Heart left ventricle (tissue), 16 donors: ENCODE results near the gene OCRL. TPM values are rescaled to one million over a fixed set of nuclear protein-coding genes. Genes with fewer than 3 reads are reported as not detected.
A peak's percentile ranks its signal among the peaks of the same experiment; 100 is the strongest.

Source experiments
- ATAC-seq, 4 donors: fragments of 200-7000 bp; cut with Tn5 transposase; one replicate each; pipeline ENCODE4 v1.9.1; 2020 to 2022; ENCODE audit warnings: moderate library complexity in 4 of 4, mild to moderate bottlenecking in 3 of 4, moderate number of reproducible peaks in 1 of 4
- DNase-seq, 5 donors: peaks; one replicate each; pipeline ENCODE4 v3.0.0-alpha.2; 2020
- H3K27ac ChIP-seq, 12 donors: fragments of 200-600 bp; sonication (generic) in 4 of 12; one replicate each; pipeline versions ENCODE4 v1.5.0 to v1.8.0; 2016 to 2022; ENCODE audit warnings: mild to moderate bottlenecking in 2 of 12
- H3K27me3 ChIP-seq, 9 donors: fragments of 200-600 bp; sonication (generic) in 2 of 9; one replicate each; pipeline versions ENCODE4 v1.5.1 to v1.8.0; 2016 to 2022; ENCODE audit warnings: mild to moderate bottlenecking in 3 of 9
- H3K36me3 ChIP-seq, 9 donors: fragments of 200-600 bp; sonication (generic) in 2 of 9; one replicate each; pipeline versions ENCODE4 v1.5.0 to v1.8.0; 2018 to 2022; ENCODE audit warnings: mild to moderate bottlenecking in 2 of 9
- H3K4me1 ChIP-seq, 12 donors: fragments of 200-600 bp; sonication (generic) in 4 of 12; one replicate each; pipeline versions ENCODE4 v1.5.0 to v1.8.0; 2016 to 2022; ENCODE audit warnings: mild to moderate bottlenecking in 3 of 12
- H3K4me3 ChIP-seq, 12 donors: fragments of 200-600 bp; sonication (generic) in 4 of 12; one replicate each; pipeline versions ENCODE4 v1.5.0 to v1.8.0; 2017 to 2022; ENCODE audit warnings: mild to moderate bottlenecking in 9 of 12, moderate library complexity in 4 of 12
- H3K9me3 ChIP-seq, 12 donors: fragments of 200-600 bp; sonication (generic) in 4 of 12; one replicate each; pipeline versions ENCODE4 v1.5.0 to v1.8.0; 2016 to 2022; ENCODE audit warnings: mild to moderate bottlenecking in 1 of 12
- POLR2A ChIP-seq, 2 donors: fragments of 450-650 bp; IDR thresholded peaks; one replicate each; pipeline ENCODE4 v1.6.1; 2017; ENCODE audit warnings: antibody characterized with exemption in 2 of 2, mild to moderate bottlenecking in 2 of 2, moderate library complexity in 2 of 2
- WGBS, 4 donors: extraction: QIAGEN DNeasy Blood & Tissue Kit in 2 of 4; methylation state at CpG; one replicate each; pipeline versions ENCODE4 v1.1.5 to v1.1.7; 2013 to 2018; 5-methylcytosine and 5-hydroxymethylcytosine counted together
- intact Hi-C, 10 donors: fragments of 100-400 bp; cut with DNase I; formaldehyde crosslinking; loops; one replicate each; pipeline versions ENCODE4 v1.11.1 to v1.14.2; 2022
- polyA plus RNA-seq, 2 donors: library from polyadenylated mRNA; stranded (reverse); fragments of 200-250 nt; gene quantifications; one replicate each; pipeline ENCODE4 v1.2.3, GENCODE V29; 2013
- total RNA-seq, 9 donors: library from RNA; depleted of rRNA in 2 of 9; stranded (reverse); fragments of >200 nt in 2 of 9; fragmentation: NEBNext Ultra II Directional in 3 of 9; extraction: Animal tissue kit (Norgen Biotek cat#: 25700) in 3 of 9; gene quantifications; one replicate each; pipeline versions ENCODE4 v1.1.0 to v1.2.4, GENCODE V29; 2016 to 2023
- TF ChIP-seq, protein P1 (sequence below), 12 donors: fragments of 200-600 bp; sonication (generic) in 4 of 12; IDR thresholded peaks; one replicate each; pipeline versions ENCODE4 v1.5.0 to v1.8.0; 2018 to 2022; ENCODE audit warnings: antibody characterized with exemption in 12 of 12, mild to moderate bottlenecking in 5 of 12
- donor health status: ischemic (EF 13 %, LVEDD 7.1; RV severe dilation, severe dysfunction).
- donor health status: healthy with polysubstance abuse.
- donor health status: DM: no; HTN: yes; CAD: no.
- donor health status: DM: no; HTN: no; CAD: no.
- donor health status: ischemic (EF 25% LVEDD 6.9; RV normal size, moderate dysfunction).
- donor health status: ischemic (EF 25% LVEDD 5.7; RV mildly dilated, moderate dysfunction).
- donor health status: healthy.
- donor health status: DM: yes; HTN: yes; CAD: no.
- donor health status: ischemic (EF 35%, LVEDD 5.7; RV mildly dilated, moderate dysfunction).
- donor health status: nonischemic (EF 11% LVEDD 7.7; RV severe dilation, severe dysfunction).
- donor health status: DM: yes; HTN: yes; CAD: no.
- donor health status: PGD.
- donor health status: ischemic (EF 29% LVEDD 5.4; RV normal size, mild dysfunction).
- donor health status: nonischemic (EF 23%, LVEDD 6.1; RV moderate dilation, normal function).

OCRL gene
- total and polyA plus RNA-seq, 11 donors: 6.4 to 13.7 (median 10.2) TPM

DNA sequence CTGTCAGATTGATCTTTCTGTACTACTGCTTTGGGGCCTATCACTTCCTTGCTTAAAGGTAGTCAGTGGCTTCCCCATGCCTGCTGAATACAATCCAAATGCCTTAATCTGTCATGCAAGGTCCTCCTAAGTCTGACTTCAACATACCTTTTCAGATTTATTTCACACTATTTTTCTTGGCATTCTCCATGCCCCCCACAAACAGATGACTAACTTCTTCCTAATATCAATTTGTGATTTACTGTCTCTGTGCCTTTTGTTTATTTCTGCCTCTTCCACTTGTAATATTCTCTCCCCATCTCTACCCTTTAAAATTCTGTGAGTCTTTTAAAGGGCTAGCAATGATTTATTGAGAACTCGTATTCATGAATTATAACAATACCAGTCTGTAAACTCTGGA lies 41.8 kb downstream of the OCRL start:
- Histone ChIP-seq H3K4me1 (peaks cover 0 to 6% (median 0%) of the 10 kb centered on the region in 12 donors), H3K36me3 (peaks cover 0 to 48% (median 4%) of the 10 kb centered on the region in 9 donors), H3K27ac (no peak overlapping the region), H3K9me3 (no peaks in the 10 kb centered on the region), H3K27me3 (peaks cover 0 to 5% (median 0%) of the 10 kb centered on the region in 9 donors), H3K4me3 (no peak overlapping the region)
- DNase-seq: no peak
- 73 to 95% (median 81%) methylated on average over 1 of the region's 1 CpG for WGBS, 4 donors
- no peak for TF ChIP-seq POLR2A (IDR thresholded peaks at IDR 0.05)
- TF ChIP-seq, protein P1, sequence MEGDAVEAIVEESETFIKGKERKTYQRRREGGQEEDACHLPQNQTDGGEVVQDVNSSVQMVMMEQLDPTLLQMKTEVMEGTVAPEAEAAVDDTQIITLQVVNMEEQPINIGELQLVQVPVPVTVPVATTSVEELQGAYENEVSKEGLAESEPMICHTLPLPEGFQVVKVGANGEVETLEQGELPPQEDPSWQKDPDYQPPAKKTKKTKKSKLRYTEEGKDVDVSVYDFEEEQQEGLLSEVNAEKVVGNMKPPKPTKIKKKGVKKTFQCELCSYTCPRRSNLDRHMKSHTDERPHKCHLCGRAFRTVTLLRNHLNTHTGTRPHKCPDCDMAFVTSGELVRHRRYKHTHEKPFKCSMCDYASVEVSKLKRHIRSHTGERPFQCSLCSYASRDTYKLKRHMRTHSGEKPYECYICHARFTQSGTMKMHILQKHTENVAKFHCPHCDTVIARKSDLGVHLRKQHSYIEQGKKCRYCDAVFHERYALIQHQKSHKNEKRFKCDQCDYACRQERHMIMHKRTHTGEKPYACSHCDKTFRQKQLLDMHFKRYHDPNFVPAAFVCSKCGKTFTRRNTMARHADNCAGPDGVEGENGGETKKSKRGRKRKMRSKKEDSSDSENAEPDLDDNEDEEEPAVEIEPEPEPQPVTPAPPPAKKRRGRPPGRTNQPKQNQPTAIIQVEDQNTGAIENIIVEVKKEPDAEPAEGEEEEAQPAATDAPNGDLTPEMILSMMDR (IDR thresholded peaks at IDR 0.05): no peak
- no peak for ATAC-seq
- intact Hi-C loops: no loop called here

DNA sequence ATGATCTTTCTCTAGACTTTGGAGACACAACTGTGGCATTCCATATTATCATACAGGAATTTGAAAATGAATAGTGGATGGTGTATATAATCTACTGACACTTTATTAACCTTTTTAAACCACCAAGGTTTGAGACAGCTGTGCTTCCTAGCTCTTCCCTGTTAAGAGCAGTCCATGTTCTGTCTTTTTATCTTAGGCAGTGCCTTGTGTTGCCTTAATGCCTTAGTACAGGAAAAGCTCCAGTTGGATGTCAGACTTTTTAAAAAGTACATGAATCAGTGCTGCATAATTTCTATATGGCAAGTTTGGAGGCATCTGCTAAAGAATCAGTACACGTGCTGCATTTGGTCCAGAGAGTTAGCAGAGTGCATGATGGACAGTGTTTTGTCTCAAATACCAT lies 45.1 kb downstream of the OCRL start:
- TF ChIP-seq, protein P1 (IDR thresholded peaks at IDR 0.05): no peak
- no peak for TF ChIP-seq POLR2A (IDR thresholded peaks at IDR 0.05)
- intact Hi-C loops: no loop called here
- peak in 3 of 4 donors; percentile 34 to 48 (median 38) for ATAC-seq
- H3K4me1 ChIP-seq: peaks cover 0 to 3% (median 0%) of the 10 kb centered on the region in 12 donors
- H3K36me3 ChIP-seq: peaks cover 0 to 52% (median 32%) of the 10 kb centered on the region in 9 donors
- no peak for DNase-seq
- peaks cover 0 to 1% (median 0%) of the 10 kb centered on the region in 9 donors for H3K27me3 ChIP-seq
- H3K9me3 ChIP-seq: no peaks in the 10 kb centered on the region
- 34 to 53% (median 45%) methylated on average over 1 of the region's 1 CpG for WGBS, 4 donors
- no peak overlapping the region for H3K4me3 ChIP-seq
- H3K27ac ChIP-seq: peak overlapping the region in 6 of 12 donors; percentile 13 to 64 (median 38)

DNA sequence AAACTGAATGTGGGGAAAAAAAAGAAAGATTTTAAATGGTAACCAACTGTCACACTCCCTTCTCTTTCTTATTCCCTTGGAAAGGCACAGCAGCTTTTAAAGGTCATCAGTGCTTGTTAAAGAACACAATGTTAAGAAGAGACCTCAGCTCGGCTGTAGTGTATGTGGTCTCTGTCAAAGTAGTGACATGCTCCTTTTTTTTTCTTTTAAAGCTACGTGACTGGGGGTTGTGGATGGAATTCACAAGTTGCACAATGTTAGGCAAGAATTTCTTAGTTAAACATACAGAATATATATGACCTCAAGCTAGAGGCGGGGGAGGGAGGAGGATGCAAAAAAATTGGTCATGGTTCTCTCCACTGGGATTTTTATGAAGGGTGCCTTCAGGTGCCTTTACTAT lies 45.6 kb downstream of the OCRL start:
- H3K36me3 ChIP-seq: peaks cover 0 to 56% (median 37%) of the 10 kb centered on the region in 9 donors
- ATAC-seq: peak; percentile 71 to 88 (median 82)

DNA sequence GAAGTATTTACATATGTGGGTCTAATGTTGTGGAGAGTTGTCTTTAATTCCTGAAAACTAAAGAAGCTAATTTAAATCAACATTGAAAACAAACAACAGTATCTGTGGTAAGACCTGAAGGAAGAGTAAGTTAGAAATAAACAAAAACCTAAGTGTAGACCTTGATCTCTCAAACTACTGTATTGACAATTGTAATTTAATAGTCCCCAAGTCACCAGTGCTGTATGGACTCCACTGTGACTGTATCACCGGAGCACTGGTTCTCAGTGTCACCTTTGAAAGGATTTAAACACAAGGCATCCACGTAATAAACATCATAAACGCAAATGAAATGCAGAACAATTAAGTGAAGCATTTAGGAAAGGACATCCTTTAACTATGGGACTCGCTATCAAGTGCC lies 46.4 kb downstream of the OCRL start:
- H3K27me3 ChIP-seq: no peaks in the 10 kb centered on the region
- TF ChIP-seq POLR2A (IDR thresholded peaks at IDR 0.05): no peak
- TF ChIP-seq, protein P1 (IDR thresholded peaks at IDR 0.05): no peak
- intact Hi-C loops: no loop called here
- peak overlapping the region in 2 of 12 donors; percentile 16 to 64 for H3K27ac ChIP-seq
- H3K4me1 ChIP-seq: peaks cover 0 to 3% (median 0%) of the 10 kb centered on the region in 12 donors
- H3K9me3 ChIP-seq: no peaks in the 10 kb centered on the region
- no peak overlapping the region for H3K4me3 ChIP-seq
- ATAC-seq (no peak), DNase-seq (no peak)
- WGBS, 4 donors: 72 to 95% (median 88%) methylated on average over 4 of the region's 4 CpGs
- peaks cover 0 to 62% (median 44%) of the 10 kb centered on the region in 9 donors for H3K36me3 ChIP-seq

More for the DNA sequence above, 45.6 kb downstream of the OCRL start:
- 52 to 69% (median 62%) methylated on average over 3 of the region's 3 CpGs for WGBS, 4 donors
- intact Hi-C loops: no loop called here
- H3K27me3 ChIP-seq: no peaks in the 10 kb centered on the region
- DNase-seq: no peak
- peaks cover 0 to 3% (median 0%) of the 10 kb centered on the region in 12 donors for H3K4me1 ChIP-seq
- no peaks in the 10 kb centered on the region for H3K9me3 ChIP-seq
- TF ChIP-seq, protein P1 (IDR thresholded peaks at IDR 0.05): no peak
- TF ChIP-seq POLR2A (IDR thresholded peaks at IDR 0.05): no peak
- no peak overlapping the region for H3K4me3 ChIP-seq
- H3K27ac ChIP-seq: peak overlapping the region in 6 of 12 donors; percentile 13 to 64 (median 38)
